Left lung (tissue), 10 donors: Measurements from ENCODE around the gene AGXT. TPM values are rescaled to one million over a fixed set of nuclear protein-coding genes. Genes with fewer than 3 reads are reported as not detected.

Experiments
- ATAC-seq: fragments of 200-7000 bp; cut with Tn5 transposase; one replicate; pipeline ENCODE4 v1.9.1; 2020; ENCODE audit warnings: moderate library complexity
- DNase-seq, 4 donors: peaks; one replicate each; pipeline ENCODE4 v3.0.0-alpha.2; 2013 to 2020
- H3K27ac ChIP-seq, 2 donors: fragments of 200-600 bp; sonication (generic) in 1 of 2; one replicate each; pipeline versions ENCODE4 v1.5.0 to v1.8.0; 2020 to 2021
- H3K27me3 ChIP-seq, 2 donors: fragments of 200-600 bp; sonication (generic) in 1 of 2; one replicate each; pipeline versions ENCODE4 v1.5.0 to v1.8.0; 2020 to 2021
- H3K36me3 ChIP-seq, 2 donors: fragments of 200-600 bp; sonication (generic) in 1 of 2; one replicate each; pipeline versions ENCODE4 v1.5.0 to v1.8.0; 2020 to 2021
- H3K4me1 ChIP-seq, 2 donors: fragments of 200-600 bp; one replicate each; pipeline ENCODE4 v1.8.0; 2021
- H3K4me3 ChIP-seq, 2 donors: fragments of 200-600 bp; sonication (generic) in 1 of 2; one replicate each; pipeline versions ENCODE4 v1.5.0 to v1.8.0; 2020 to 2021; ENCODE audit warnings: mild to moderate bottlenecking in 1 of 2
- H3K9me3 ChIP-seq, 2 donors: fragments of 200-600 bp; sonication (generic) in 1 of 2; one replicate each; pipeline versions ENCODE4 v1.5.0 to v1.8.0; 2020 to 2021
- intact Hi-C, 2 donors: fragments of 100-400 bp; cut with DNase I; formaldehyde crosslinking; loops; one replicate each; pipeline versions ENCODE4 v1.11.2 to v1.14.2; 2022
- polyA plus RNA-seq, 6 donors: library from polyadenylated mRNA; unstranded; fragments of 120-200 nt; gene quantifications; one replicate each; pipeline ENCODE4 v1.2.1, GENCODE V29; 2013; ENCODE audit not compliant: insufficient read length in 6 of 6
- total RNA-seq, 2 donors: library from RNA; stranded (reverse); fragmentation: NEBNext Ultra II Directional; extraction: Animal tissue kit (Norgen Biotek cat#: 25700); gene quantifications; one replicate each; pipeline ENCODE4 v1.2.1, GENCODE V29; 2021
- TF ChIP-seq, protein P1 (sequence below), 2 donors: fragments of 200-600 bp; sonication (generic) in 1 of 2; IDR thresholded peaks; one replicate each; pipeline versions ENCODE4 v1.5.0 to v1.8.0; 2021; ENCODE audit warnings: antibody characterized with exemption in 2 of 2
- donor health status: DM: no; HTN: yes; CAD: no.
- donor health status: DM: no; HTN: no; CAD: no.

The AGXT gene
- total and polyA plus RNA-seq, 8 donors = 0.11 to 0.17 (median 0.12) TPM; not detected in 4

DNA sequence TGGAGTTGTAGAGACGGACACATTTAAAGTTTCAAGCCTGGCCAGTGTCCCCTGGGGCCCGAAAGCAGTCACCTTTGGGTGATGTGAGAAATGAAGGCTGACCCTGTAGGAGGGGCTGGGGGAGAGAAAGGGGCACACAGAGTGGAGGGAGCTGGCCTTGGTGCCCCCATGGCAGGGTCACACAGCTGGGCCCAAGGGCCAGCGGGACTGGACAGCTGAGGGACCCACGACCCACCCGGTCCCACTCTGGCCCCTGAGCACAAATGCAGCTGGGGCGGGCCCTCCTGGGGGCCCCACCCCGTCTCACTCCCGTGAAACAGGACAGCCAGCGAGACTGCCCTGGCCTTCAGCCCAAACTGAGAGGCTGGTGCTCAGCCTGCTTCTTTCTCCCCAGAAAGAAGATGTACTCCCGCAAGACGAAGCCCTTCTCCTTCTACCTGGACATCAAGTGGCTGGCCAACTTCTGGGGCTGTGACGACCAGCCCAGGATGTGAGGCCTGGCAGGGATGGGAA, 6.1 kb downstream of the AGXT start:
- H3K9me3 ChIP-seq = no peaks in the 10 kb centered on the region
- TF ChIP-seq, protein P1, sequence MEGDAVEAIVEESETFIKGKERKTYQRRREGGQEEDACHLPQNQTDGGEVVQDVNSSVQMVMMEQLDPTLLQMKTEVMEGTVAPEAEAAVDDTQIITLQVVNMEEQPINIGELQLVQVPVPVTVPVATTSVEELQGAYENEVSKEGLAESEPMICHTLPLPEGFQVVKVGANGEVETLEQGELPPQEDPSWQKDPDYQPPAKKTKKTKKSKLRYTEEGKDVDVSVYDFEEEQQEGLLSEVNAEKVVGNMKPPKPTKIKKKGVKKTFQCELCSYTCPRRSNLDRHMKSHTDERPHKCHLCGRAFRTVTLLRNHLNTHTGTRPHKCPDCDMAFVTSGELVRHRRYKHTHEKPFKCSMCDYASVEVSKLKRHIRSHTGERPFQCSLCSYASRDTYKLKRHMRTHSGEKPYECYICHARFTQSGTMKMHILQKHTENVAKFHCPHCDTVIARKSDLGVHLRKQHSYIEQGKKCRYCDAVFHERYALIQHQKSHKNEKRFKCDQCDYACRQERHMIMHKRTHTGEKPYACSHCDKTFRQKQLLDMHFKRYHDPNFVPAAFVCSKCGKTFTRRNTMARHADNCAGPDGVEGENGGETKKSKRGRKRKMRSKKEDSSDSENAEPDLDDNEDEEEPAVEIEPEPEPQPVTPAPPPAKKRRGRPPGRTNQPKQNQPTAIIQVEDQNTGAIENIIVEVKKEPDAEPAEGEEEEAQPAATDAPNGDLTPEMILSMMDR (IDR thresholded peaks at IDR 0.05) = no peak
- DNase-seq (peak in 2 of 4 donors; percentile 9 to 56), ATAC-seq (no peak)
- no peaks in the 10 kb centered on the region for H3K27me3 ChIP-seq
- H3K4me1 ChIP-seq = no peaks in the 10 kb centered on the region
- no peaks in the 10 kb centered on the region for H3K36me3 ChIP-seq
- H3K4me3 ChIP-seq = no peak overlapping the region
- H3K27ac ChIP-seq = no peak overlapping the region
- intact Hi-C loops = no loop called here

DNA sequence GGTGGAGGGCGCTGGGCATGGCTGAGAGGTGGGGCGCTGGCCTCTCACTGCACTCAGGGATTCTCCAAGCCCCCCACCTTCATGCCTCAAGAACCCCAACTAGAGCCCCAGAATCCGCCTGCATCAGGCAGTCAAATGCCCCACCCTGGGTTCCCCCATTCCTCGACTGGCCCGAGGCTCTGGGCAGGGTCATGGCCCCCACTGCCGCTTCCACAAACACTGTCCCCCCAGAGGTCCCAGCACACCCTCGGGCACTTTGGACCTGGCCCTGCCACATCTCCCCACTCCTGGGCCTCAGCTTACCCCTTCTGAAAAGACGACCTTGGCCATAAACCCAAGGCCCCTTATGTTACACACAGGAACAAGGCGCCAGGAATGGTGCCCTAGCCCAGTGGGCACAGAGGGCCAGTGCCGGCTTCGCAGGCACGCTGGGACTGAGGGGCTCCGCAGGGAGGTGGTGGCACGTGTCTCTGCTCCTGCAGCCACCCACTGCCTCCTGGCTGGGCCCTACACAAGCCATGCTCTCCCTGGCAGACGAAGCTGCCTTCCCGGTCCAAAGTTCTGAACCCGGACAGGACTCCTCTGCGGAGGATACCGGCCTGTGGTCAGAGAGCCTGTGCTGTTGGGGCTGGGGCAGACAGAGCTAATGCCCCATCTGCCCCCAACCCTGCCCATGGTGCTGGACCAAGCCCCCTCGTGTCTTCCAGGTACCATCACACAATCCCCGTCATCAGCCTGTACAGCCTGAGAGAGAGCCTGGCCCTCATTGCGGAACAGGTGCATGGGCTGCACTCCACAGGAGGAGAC, 6.8 kb downstream of the AGXT start:
- peak in 2 of 4 donors; percentile 27 to 72 for DNase-seq
- no peak overlapping the region for H3K4me3 ChIP-seq

DNA sequence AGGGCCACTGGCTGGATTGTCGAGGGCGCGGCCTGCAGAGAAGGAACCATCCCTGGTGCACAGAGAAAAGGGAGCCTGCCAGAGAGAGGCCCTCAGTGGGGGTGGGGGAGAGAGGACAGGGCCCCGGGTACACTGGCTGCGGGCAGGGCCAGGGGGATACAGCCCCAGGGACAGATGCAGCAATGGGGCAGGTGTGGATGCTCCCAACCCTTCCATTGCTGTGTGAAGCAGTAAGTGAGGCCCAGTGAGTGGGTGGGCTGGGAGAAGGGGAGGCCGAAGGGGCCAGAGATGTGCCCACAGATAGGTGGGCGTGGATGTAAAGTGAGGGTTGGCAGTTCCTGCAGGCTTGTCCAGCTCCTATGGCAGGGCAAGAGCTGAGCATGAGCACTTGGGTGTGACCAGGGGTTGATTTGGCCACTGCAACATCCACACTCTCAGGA, 7.4 kb downstream of the AGXT start:
- ATAC-seq (no peak), DNase-seq (no peak)
- no peak overlapping the region for H3K27ac ChIP-seq
- no peaks in the 10 kb centered on the region for H3K36me3 ChIP-seq
- H3K9me3 ChIP-seq = no peaks in the 10 kb centered on the region
- TF ChIP-seq, protein P1 (IDR thresholded peaks at IDR 0.05) = no peak
- H3K4me1 ChIP-seq = no peaks in the 10 kb centered on the region
- no peak overlapping the region for H3K4me3 ChIP-seq
- no peaks in the 10 kb centered on the region for H3K27me3 ChIP-seq
- intact Hi-C loops = no loop called here

More for the DNA sequence above, 6.8 kb downstream of the AGXT start:
- no peak overlapping the region for H3K27ac ChIP-seq
- TF ChIP-seq, protein P1 (IDR thresholded peaks at IDR 0.05) = no peak
- no peak for ATAC-seq
- no peaks in the 10 kb centered on the region for H3K4me1 ChIP-seq
- H3K27me3 ChIP-seq = no peaks in the 10 kb centered on the region
- intact Hi-C loops = no loop called here
- H3K36me3 ChIP-seq = no peaks in the 10 kb centered on the region
- no peaks in the 10 kb centered on the region for H3K9me3 ChIP-seq

DNA sequence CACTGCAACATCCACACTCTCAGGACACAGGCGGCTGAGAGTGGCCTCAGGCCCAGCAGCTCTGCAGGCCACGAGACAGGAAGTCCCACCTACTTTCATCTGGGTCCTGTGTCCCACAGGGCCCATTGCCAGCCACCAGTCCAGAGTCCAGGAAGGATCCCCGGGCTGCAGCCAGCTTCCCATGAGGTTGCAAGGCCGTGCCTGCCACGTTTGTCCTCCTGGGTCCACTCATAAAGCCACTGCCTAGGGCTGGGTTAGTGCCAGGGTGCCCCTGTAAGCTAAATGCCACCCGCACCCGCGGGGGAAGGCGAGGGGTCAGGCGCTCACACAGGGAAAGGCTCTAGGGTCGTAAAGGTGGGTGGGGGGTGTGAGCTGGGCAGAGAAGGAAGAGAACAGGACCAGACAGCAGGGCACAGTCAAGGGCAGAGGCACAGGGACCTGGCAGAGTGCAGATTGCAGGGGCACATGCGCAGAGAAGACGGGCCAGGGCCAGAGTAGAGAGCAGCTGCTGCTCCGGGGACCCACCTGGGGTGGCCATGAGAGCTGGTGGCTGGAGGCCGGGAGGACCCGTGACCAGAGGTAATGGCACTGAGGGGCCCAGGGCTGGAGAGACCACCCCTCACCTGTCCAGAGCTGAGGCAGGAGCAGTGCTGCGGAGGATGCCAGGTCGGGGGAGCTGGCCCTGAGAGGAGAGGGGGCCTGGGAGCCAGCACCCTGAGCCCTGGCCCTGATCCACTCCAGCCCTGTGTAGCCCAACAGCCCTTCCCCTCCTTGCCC, 8.0 kb downstream of the AGXT start:
- ATAC-seq (no peak), DNase-seq (peak in 2 of 4 donors; percentile 28 to 64)
- Histone ChIP-seq H3K4me1 (no peaks in the 10 kb centered on the region), H3K4me3 (no peak overlapping the region), H3K9me3 (no peaks in the 10 kb centered on the region), H3K36me3 (no peaks in the 10 kb centered on the region), H3K27ac (no peak overlapping the region), H3K27me3 (no peaks in the 10 kb centered on the region)
- TF ChIP-seq, protein P1 (IDR thresholded peaks at IDR 0.05) = no peak
- intact Hi-C loops = no loop called here
